Measurements from ENCODE around the gene TIAM1. TPM values are rescaled to one million over a fixed set of nuclear protein-coding genes. Genes with fewer than 3 reads are reported as not detected.

Gene TIAM1
- total RNA-seq, 6 experiments from 2014 or later = 4.8 to 12.5 (median 7.7) TPM

- ATAC-seq (no peak), DNase-seq (no peak)
- Histone ChIP-seq H3K9me3 (no peaks in the 10 kb centered on the region), H3K27ac (no peak overlapping the region), H3K4me1 (no peaks in the 10 kb centered on the region), H3K4me3 (no peak overlapping the region), H3K27me3 (no peaks in the 10 kb centered on the region), H3K36me3 (no peaks in the 10 kb centered on the region)
- WGBS (ENCODE audit: insufficient coverage, low coverage, low lambda C conversion rate, missing lambda C conversion rate) = 80% methylated on average over 1 of the region's 2 CpGs
- intact Hi-C loops (cut with DNase I) = no loop called here
- TF ChIP-seq CTCF (IDR thresholded peaks at IDR 0.05) = no peak
- TF ChIP-seq POLR2A (IDR thresholded peaks at IDR 0.05) = no peak
Observed at GRCh38 chr21:31254131-31254530, 89.9 kb downstream of the TIAM1 start.

GRCh38 chr21:31253684-31254083, 90.4 kb downstream of the TIAM1 start:
- H3K27ac ChIP-seq = no peak overlapping the region
- intact Hi-C loops (cut with DNase I) = no loop called here
- WGBS (ENCODE audit: insufficient coverage, low coverage, low lambda C conversion rate, missing lambda C conversion rate) = 55% methylated on average over 3 of the region's 3 CpGs
- H3K4me3 ChIP-seq = no peak overlapping the region
- TF ChIP-seq POLR2A (IDR thresholded peaks at IDR 0.05) (no peak), CTCF (IDR thresholded peaks at IDR 0.05) (no peak)
- H3K36me3 ChIP-seq = no peaks in the 10 kb centered on the region
- DNase-seq (no peak), ATAC-seq (peak; percentile 12 to 62 (median 43))
- H3K9me3 ChIP-seq = no peaks in the 10 kb centered on the region
- no peaks in the 10 kb centered on the region for H3K27me3 ChIP-seq
- H3K4me1 ChIP-seq = no peaks in the 10 kb centered on the region

GRCh38 chr21:31252611-31253010, 91.5 kb downstream of the TIAM1 start:
- no peak overlapping the region for H3K27ac ChIP-seq
- H3K4me3 ChIP-seq = no peak overlapping the region
- H3K9me3 ChIP-seq = no peaks in the 10 kb centered on the region
- WGBS (ENCODE audit: insufficient coverage, low coverage, low lambda C conversion rate, missing lambda C conversion rate) = 65% methylated on average over 4 of the region's 6 CpGs
- DNase-seq (no peak), ATAC-seq (peak in 1 of 4 donors; percentile 25)
- H3K4me1 ChIP-seq = no peaks in the 10 kb centered on the region
- no peak for TF ChIP-seq CTCF (IDR thresholded peaks at IDR 0.05)
- no peak for TF ChIP-seq POLR2A (IDR thresholded peaks at IDR 0.05)
- H3K36me3 ChIP-seq = no peaks in the 10 kb centered on the region
- no peaks in the 10 kb centered on the region for H3K27me3 ChIP-seq
- intact Hi-C loops (cut with DNase I) = no loop called here

- Histone ChIP-seq H3K4me3 (no peak overlapping the region), H3K36me3 (no peaks in the 10 kb centered on the region), H3K9me3 (no peaks in the 10 kb centered on the region), H3K27me3 (no peaks in the 10 kb centered on the region), H3K4me1 (no peaks in the 10 kb centered on the region), H3K27ac (no peak overlapping the region)
- ATAC-seq (no peak), DNase-seq (no peak)
- TF ChIP-seq CTCF (IDR thresholded peaks at IDR 0.05) = no peak
- TF ChIP-seq POLR2A (IDR thresholded peaks at IDR 0.05) = no peak
- intact Hi-C loops (cut with DNase I) = no loop called here
- 74% methylated on average over 3 of the region's 14 CpGs for WGBS (ENCODE audit: insufficient coverage, low coverage, low lambda C conversion rate, missing lambda C conversion rate)
Observed at GRCh38 chr21:31252091-31252490, 92.0 kb downstream of the TIAM1 start.

- TF ChIP-seq CTCF (IDR thresholded peaks at IDR 0.05) (no peak), POLR2A (IDR thresholded peaks at IDR 0.05) (no peak)
- Histone ChIP-seq H3K4me1 (no peaks in the 10 kb centered on the region), H3K27ac (no peak overlapping the region), H3K36me3 (no peaks in the 10 kb centered on the region), H3K27me3 (no peaks in the 10 kb centered on the region), H3K4me3 (no peak overlapping the region), H3K9me3 (no peaks in the 10 kb centered on the region)
- 83% methylated on average over 1 of the region's 28 CpGs for WGBS (ENCODE audit: insufficient coverage, low coverage, low lambda C conversion rate, missing lambda C conversion rate)
- intact Hi-C loops (cut with DNase I) = no loop called here
- ATAC-seq (peak in 1 of 4 donors; percentile 27), DNase-seq (no peak)
Observed at GRCh38 chr21:31251686-31252085, 92.4 kb downstream of the TIAM1 start.

All from right lobe of liver (tissue), 6 donors.